Left ventricle myocardium inferior (tissue), 1 donor: Measurements from ENCODE around the gene CCDC28A. TPM values are rescaled to one million over a fixed set of nuclear protein-coding genes. Genes with fewer than 3 reads are reported as not detected.

Experiments used
- DNase-seq: peaks from one replicate; pipeline ENCODE4 v3.0.0-alpha.2; 2020
- H3K27ac ChIP-seq: fragments of 200-600 bp; replicated peaks from 2 replicates; pipeline ENCODE4 v1.8.0; 2021
- H3K27me3 ChIP-seq: fragments of 200-600 bp; 2 replicates; pipeline ENCODE4 v1.8.0; 2021; ENCODE audit warnings: low read depth
- H3K36me3 ChIP-seq: fragments of 200-600 bp; 2 replicates; pipeline ENCODE4 v1.8.0; 2021
- H3K4me1 ChIP-seq: fragments of 200-600 bp; 2 replicates; pipeline ENCODE4 v1.8.0; 2021
- H3K4me3 ChIP-seq: fragments of 200-600 bp; 2 replicates; pipeline ENCODE4 v1.8.0; 2021; ENCODE audit warnings: mild to moderate bottlenecking, moderate library complexity
- H3K9me3 ChIP-seq: fragments of 200-600 bp; replicated peaks from 2 replicates; pipeline ENCODE4 v1.8.0; 2021
- CTCF ChIP-seq: fragments of 200-600 bp; IDR thresholded peaks from 2 replicates; pipeline ENCODE4 v1.8.0; 2021; ENCODE audit warnings: antibody characterized with exemption, mild to moderate bottlenecking, borderline replicate concordance
- intact Hi-C: fragments of 100-400 bp; cut with micrococcal nuclease; formaldehyde crosslinking; loops from one replicate; pipeline ENCODE4 v1.11.0; 2022
- long read RNA-seq: library from polyadenylated mRNA; unstranded; transcript quantifications from one replicate; pipeline ENCODE4 v2.0.0, GENCODE V29; 2021
- total RNA-seq: library from RNA; stranded (reverse); fragmentation: NEBNext Ultra II Directional; extraction: Animal tissue kit (Norgen Biotek cat#: 25700); gene quantifications from one replicate; pipeline ENCODE4 v1.2.1, GENCODE V29; 2021
- donor health status: DM: no; HTN: yes; CAD: no; lungs with severe emphysema.

The CCDC28A gene
- 9.0 TPM for total RNA-seq
- long read RNA-seq, transcript CCDC28A-202 (6 exons, 1,505 nt): major isoform, 7 of 8 reads
- long read RNA-seq, partial matches to known transcripts: 1 of 8 reads
- long read RNA-seq, other reads (novel, unspliced or antisense): 0 of 8 reads

GRCh38 chr6:138773177-138774091, at the start of gene CCDC28A:
Gene CCDC28A (plus strand): TSS chr6:138773769. CDS start chr6:138776121, 2,352 bp downstream.
- H3K4me1 ChIP-seq: peaks cover 34% of the 10 kb centered on the region
- intact Hi-C loops: no loop called here
- peak; percentile 93 for DNase-seq
- H3K9me3 ChIP-seq: no peaks in the 10 kb centered on the region
- H3K4me3 ChIP-seq: peak within 1 kb of the TSS; percentile 87
- no peak for TF ChIP-seq CTCF
- H3K27me3 ChIP-seq: no peaks in the 10 kb centered on the region
- H3K36me3 ChIP-seq: peaks cover 28% of the 10 kb centered on the region
- peak within 1 kb of the TSS; percentile 98 for H3K27ac ChIP-seq

- intact Hi-C loops: no loop called here
- H3K36me3 ChIP-seq: no peaks in the 10 kb centered on the region
- no peaks in the 10 kb centered on the region for H3K27me3 ChIP-seq
- no peak overlapping the region for H3K4me3 ChIP-seq
- H3K4me1 ChIP-seq: peaks cover 29% of the 10 kb centered on the region
- DNase-seq: peak; percentile 39
- peak; percentile 21 for TF ChIP-seq CTCF
- no peak overlapping the region for H3K27ac ChIP-seq
- no peaks in the 10 kb centered on the region for H3K9me3 ChIP-seq
These were observed 49.6 kb upstream of the CCDC28A start for GRCh38 chr6:138724015-138724414.

- H3K36me3 ChIP-seq: no peaks in the 10 kb centered on the region
- H3K27ac ChIP-seq: no peak overlapping the region
- H3K4me1 ChIP-seq: peaks cover 18% of the 10 kb centered on the region
- intact Hi-C loops: no loop called here
- H3K27me3 ChIP-seq: no peaks in the 10 kb centered on the region
- TF ChIP-seq CTCF: no peak
- no peak overlapping the region for H3K4me3 ChIP-seq
- H3K9me3 ChIP-seq: no peaks in the 10 kb centered on the region
- no peak for DNase-seq
These were observed 47.4 kb upstream of the CCDC28A start for GRCh38 chr6:138726066-138726756.

GRCh38 chr6:138726757-138727097, 46.8 kb upstream of the CCDC28A start:
- TF ChIP-seq CTCF: no peak
- no peaks in the 10 kb centered on the region for H3K36me3 ChIP-seq
- H3K4me1 ChIP-seq: peaks cover 18% of the 10 kb centered on the region
- no peak overlapping the region for H3K4me3 ChIP-seq
- H3K9me3 ChIP-seq: no peaks in the 10 kb centered on the region
- no peak for DNase-seq
- intact Hi-C loops: no loop called here
- no peak overlapping the region for H3K27ac ChIP-seq
- H3K27me3 ChIP-seq: no peaks in the 10 kb centered on the region

GRCh38 chr6:138727182-138727581, 46.4 kb upstream of the CCDC28A start:
- H3K27me3 ChIP-seq: no peaks in the 10 kb centered on the region
- H3K4me1 ChIP-seq: peaks cover 18% of the 10 kb centered on the region
- intact Hi-C loops: no loop called here
- H3K9me3 ChIP-seq: no peaks in the 10 kb centered on the region
- no peak for TF ChIP-seq CTCF
- no peak overlapping the region for H3K4me3 ChIP-seq
- no peaks in the 10 kb centered on the region for H3K36me3 ChIP-seq
- no peak for DNase-seq
- H3K27ac ChIP-seq: no peak overlapping the region
